Measurements from ENCODE around the gene GPRASP2. TPM values are rescaled to one million over a fixed set of nuclear protein-coding genes. Genes with fewer than 3 reads are reported as not detected.

The GPRASP2 gene
- polyA plus RNA-seq, 1 donor: 19.3 TPM

- DNase-seq: peak in 1 of 2 donors; percentile 11
- no CpG with 5 or more reads among the region's 7 CpGs for WGBS (ENCODE audit: insufficient coverage, low lambda C conversion rate)
- Histone ChIP-seq H3K4me3 (ENCODE audit: low read length) (no peak overlapping the region), H3K4me1 (ENCODE audit: control insufficient read depth, insufficient read depth, low read length) (no peaks in the 10 kb centered on the region), H3K36me3 (ENCODE audit: control insufficient read depth, insufficient read depth, low read length) (no peaks in the 10 kb centered on the region), H3K27ac (ENCODE audit: low read length) (no peak overlapping the region), H3K27me3 (ENCODE audit: control insufficient read depth, insufficient read depth, low read length) (no peaks in the 10 kb centered on the region), H3K9me3 (ENCODE audit: control insufficient read depth, low read depth, low read length) (no peaks in the 10 kb centered on the region)
These were observed 27.4 kb downstream of the GPRASP2 start for GRCh38 chrX:102739657-102740056.

GRCh38 chrX:102744307-102744706 lies 32.1 kb downstream of the GPRASP2 start:
- WGBS (ENCODE audit: insufficient coverage, low lambda C conversion rate): no CpG with 5 or more reads among the region's 1 CpG
- Histone ChIP-seq H3K27me3 (ENCODE audit: control insufficient read depth, insufficient read depth, low read length) (no peaks in the 10 kb centered on the region), H3K9me3 (ENCODE audit: control insufficient read depth, low read depth, low read length) (no peaks in the 10 kb centered on the region), H3K27ac (ENCODE audit: low read length) (no peak overlapping the region), H3K4me3 (ENCODE audit: low read length) (no peak overlapping the region), H3K36me3 (ENCODE audit: control insufficient read depth, insufficient read depth, low read length) (no peaks in the 10 kb centered on the region), H3K4me1 (ENCODE audit: control insufficient read depth, insufficient read depth, low read length) (no peaks in the 10 kb centered on the region)
- DNase-seq: no peak

- DNase-seq: no peak
- Histone ChIP-seq H3K4me3 (ENCODE audit: low read length) (peak overlapping the region; percentile 59), H3K9me3 (ENCODE audit: control insufficient read depth, low read depth, low read length) (no peaks in the 10 kb centered on the region), H3K27ac (ENCODE audit: low read length) (no peak overlapping the region), H3K27me3 (ENCODE audit: control insufficient read depth, insufficient read depth, low read length) (no peaks in the 10 kb centered on the region), H3K36me3 (ENCODE audit: control insufficient read depth, insufficient read depth, low read length) (no peaks in the 10 kb centered on the region), H3K4me1 (ENCODE audit: control insufficient read depth, insufficient read depth, low read length) (no peaks in the 10 kb centered on the region)
- WGBS (ENCODE audit: insufficient coverage, low lambda C conversion rate): no CpG with 5 or more reads among the region's 14 CpGs
These were observed 33.2 kb downstream of the GPRASP2 start for GRCh38 chrX:102745513-102745856.

GRCh38 chrX:102745857-102746584 lies 33.8 kb downstream of the GPRASP2 start:
- Histone ChIP-seq H3K4me3 (ENCODE audit: low read length) (peak overlapping the region; percentile 59), H3K27ac (ENCODE audit: low read length) (peak overlapping the region; percentile 33), H3K9me3 (ENCODE audit: control insufficient read depth, low read depth, low read length) (no peaks in the 10 kb centered on the region), H3K27me3 (ENCODE audit: control insufficient read depth, insufficient read depth, low read length) (no peaks in the 10 kb centered on the region), H3K4me1 (ENCODE audit: control insufficient read depth, insufficient read depth, low read length) (no peaks in the 10 kb centered on the region), H3K36me3 (ENCODE audit: control insufficient read depth, insufficient read depth, low read length) (no peaks in the 10 kb centered on the region)
- peak in 1 of 2 donors; percentile 25 for DNase-seq
- WGBS (ENCODE audit: insufficient coverage, low lambda C conversion rate): no CpG with 5 or more reads among the region's 61 CpGs

- Histone ChIP-seq H3K9me3 (ENCODE audit: control insufficient read depth, low read depth, low read length) (no peaks in the 10 kb centered on the region), H3K4me1 (ENCODE audit: control insufficient read depth, insufficient read depth, low read length) (peaks cover 3% of the 10 kb centered on the region), H3K4me3 (ENCODE audit: low read length) (no peak overlapping the region), H3K36me3 (ENCODE audit: control insufficient read depth, insufficient read depth, low read length) (no peaks in the 10 kb centered on the region), H3K27me3 (ENCODE audit: control insufficient read depth, insufficient read depth, low read length) (no peaks in the 10 kb centered on the region), H3K27ac (ENCODE audit: low read length) (no peak overlapping the region)
- WGBS (ENCODE audit: insufficient coverage, low lambda C conversion rate): no CpG with 5 or more reads among the region's 2 CpGs
- DNase-seq: no peak
These were observed 53.0 kb downstream of the GPRASP2 start for GRCh38 chrX:102765217-102765616.

GRCh38 chrX:102765809-102766208 lies 53.6 kb downstream of the GPRASP2 start:
- no CpG with 5 or more reads among the region's 4 CpGs for WGBS (ENCODE audit: insufficient coverage, low lambda C conversion rate)
- no peaks in the 10 kb centered on the region for H3K9me3 ChIP-seq (ENCODE audit: control insufficient read depth, low read depth, low read length)
- peaks cover 3% of the 10 kb centered on the region for H3K4me1 ChIP-seq (ENCODE audit: control insufficient read depth, insufficient read depth, low read length)
- H3K4me3 ChIP-seq (ENCODE audit: low read length): no peak overlapping the region
- no peaks in the 10 kb centered on the region for H3K36me3 ChIP-seq (ENCODE audit: control insufficient read depth, insufficient read depth, low read length)
- H3K27me3 ChIP-seq (ENCODE audit: control insufficient read depth, insufficient read depth, low read length): no peaks in the 10 kb centered on the region
- no peak for DNase-seq
- no peak overlapping the region for H3K27ac ChIP-seq (ENCODE audit: low read length)

GRCh38 chrX:102767287-102767686 lies 55.0 kb downstream of the GPRASP2 start:
- no peak overlapping the region for H3K27ac ChIP-seq (ENCODE audit: low read length)
- DNase-seq: no peak
- H3K36me3 ChIP-seq (ENCODE audit: control insufficient read depth, insufficient read depth, low read length): no peaks in the 10 kb centered on the region
- WGBS (ENCODE audit: insufficient coverage, low lambda C conversion rate): no CpG with 5 or more reads among the region's 1 CpG
- peaks cover 3% of the 10 kb centered on the region for H3K4me1 ChIP-seq (ENCODE audit: control insufficient read depth, insufficient read depth, low read length)
- H3K9me3 ChIP-seq (ENCODE audit: control insufficient read depth, low read depth, low read length): no peaks in the 10 kb centered on the region
- H3K4me3 ChIP-seq (ENCODE audit: low read length): no peak overlapping the region
- H3K27me3 ChIP-seq (ENCODE audit: control insufficient read depth, insufficient read depth, low read length): no peaks in the 10 kb centered on the region

Other genes starting within 250 kb of the GPRASP2 start
- gene TCP11X2, start 240.6 kb upstream of the GPRASP2 start, polyA plus RNA-seq: 0.25 TPM
- 18.6 TPM for gene TMSB15A, start 195.7 kb upstream of the GPRASP2 start, polyA plus RNA-seq
- gene ARMCX5, start 112.9 kb upstream of the GPRASP2 start, polyA plus RNA-seq: 18.5 TPM
- gene GPRASP1, start 61.0 kb upstream of the GPRASP2 start, polyA plus RNA-seq: 13.8 TPM
- gene GPRASP3, start 8.3 kb downstream of the GPRASP2 start, polyA plus RNA-seq: 10.7 TPM
- gene RAB40AL, start 224.8 kb downstream of the GPRASP2 start, polyA plus RNA-seq: 0.25 TPM

All from large intestine (tissue), 3 donors.